ENCODE measurements around the gene ZNF407.

ZNF407 gene

GRCh38 chr18:74982946-74983635 is 385.4 kb downstream of the ZNF407 start:
- in situ Hi-C loops (cut with HindIII; ENCODE audit: low sequenced_read_pairs) = no loop called here
- TF ChIP-seq CTCF (IDR thresholded peaks at IDR 0.05; ENCODE audit: low read depth, low read length, missing control alignments) = no peak
- no peak overlapping the region for H3K4me3 ChIP-seq (ENCODE audit: low read depth, low read length)
- no peak for DNase-seq (ENCODE audit: low read depth)

GRCh38 chr18:74989134-74989533 is 391.5 kb downstream of the ZNF407 start:
- in situ Hi-C loops (cut with HindIII; ENCODE audit: low sequenced_read_pairs) = no loop called here
- DNase-seq (ENCODE audit: low read depth) = no peak
- TF ChIP-seq CTCF (IDR thresholded peaks at IDR 0.05; ENCODE audit: low read depth, low read length, missing control alignments) = no peak
- H3K4me3 ChIP-seq (ENCODE audit: low read depth, low read length) = no peak overlapping the region

GRCh38 chr18:74990563-74991081 is 393.0 kb downstream of the ZNF407 start:
- DNase-seq (ENCODE audit: low read depth) = peak; percentile 18
- no peak for TF ChIP-seq CTCF (IDR thresholded peaks at IDR 0.05; ENCODE audit: low read depth, low read length, missing control alignments)
- no peak overlapping the region for H3K4me3 ChIP-seq (ENCODE audit: low read depth, low read length)
- in situ Hi-C loops (cut with HindIII; ENCODE audit: low sequenced_read_pairs) = no loop called here

- TF ChIP-seq CTCF (IDR thresholded peaks at IDR 0.05; ENCODE audit: low read depth, low read length, missing control alignments) = no peak
- DNase-seq (ENCODE audit: low read depth) = no peak
- in situ Hi-C loops (cut with HindIII; ENCODE audit: low sequenced_read_pairs) = no loop called here
- H3K4me3 ChIP-seq (ENCODE audit: low read depth, low read length) = no peak overlapping the region
Observed at GRCh38 chr18:74994502-74995418, 397.1 kb downstream of the ZNF407 start.

- TF ChIP-seq CTCF (IDR thresholded peaks at IDR 0.05; ENCODE audit: low read depth, low read length, missing control alignments) = no peak
- in situ Hi-C loops (cut with HindIII; ENCODE audit: low sequenced_read_pairs) = no loop called here
- no peak for DNase-seq (ENCODE audit: low read depth)
- H3K4me3 ChIP-seq (ENCODE audit: low read depth, low read length) = no peak overlapping the region
Observed at GRCh38 chr18:74995419-74995736, 397.7 kb downstream of the ZNF407 start.

GRCh38 chr18:74996055-74996454 is 398.4 kb downstream of the ZNF407 start:
- in situ Hi-C loops (cut with HindIII; ENCODE audit: low sequenced_read_pairs) = no loop called here
- TF ChIP-seq CTCF (IDR thresholded peaks at IDR 0.05; ENCODE audit: low read depth, low read length, missing control alignments) = no peak
- DNase-seq (ENCODE audit: low read depth) = no peak

More at GRCh38 chr18:74996055-74996454, 398.4 kb downstream of the ZNF407 start:
- no peak overlapping the region for H3K4me3 ChIP-seq (ENCODE audit: low read depth, low read length)
